Brain pericyte (primary cell): ENCODE results near the gene MAS1L.
"Not testable (repeated sequence)": the region's sequence is repeated elsewhere in the genome, so short reads cannot be mapped to it uniquely, and the experiment has no call there.

ENCODE experiments used
- DNase-seq: peaks from one replicate; pipeline ENCODE4 v3.0.0-alpha.2; 2012; ENCODE audit warnings: low read depth, low spot score

MAS1L gene

GRCh38 chr6:29483186-29483585, 4.6 kb downstream of the MAS1L start:
- no peak for DNase-seq

- no peak for DNase-seq
Measured at GRCh38 chr6:29479560-29479959, 8.2 kb downstream of the MAS1L start.

- no peak for DNase-seq
Measured at GRCh38 chr6:29478740-29479139, 9.0 kb downstream of the MAS1L start.

GRCh38 chr6:29477923-29478450, 9.8 kb downstream of the MAS1L start:
- no peak for DNase-seq

GRCh38 chr6:29474996-29475395, 12.8 kb downstream of the MAS1L start:
- no peak for DNase-seq

- no peak for DNase-seq
Measured at GRCh38 chr6:29466241-29466640, 21.5 kb downstream of the MAS1L start.

- DNase-seq: no peak
Measured at GRCh38 chr6:29465801-29466200, 22.0 kb downstream of the MAS1L start.

GRCh38 chr6:29465279-29465678, 22.5 kb downstream of the MAS1L start:
- DNase-seq: no peak

GRCh38 chr6:29462022-29462421, 25.7 kb downstream of the MAS1L start:
- no peak for DNase-seq

GRCh38 chr6:29461021-29461814, 26.5 kb downstream of the MAS1L start:
- no peak for DNase-seq

- DNase-seq: no peak
Measured at GRCh38 chr6:29456971-29457370, 30.8 kb downstream of the MAS1L start, which contains the start of the genes OR11A1 and OR2H1. Gene OR11A1 (minus strand): TSS chr6:29457071. CDS start chr6:29427641, 29,430 bp downstream. Gene OR2H1 (plus strand): TSS chr6:29457155. CDS start chr6:29461770, 4,615 bp downstream.

GRCh38 chr6:29451471-29452193, 36.1 kb downstream of the MAS1L start:
- no peak for DNase-seq

- no peak for DNase-seq
Measured at GRCh38 chr6:29447670-29448069, 40.1 kb downstream of the MAS1L start.

- DNase-seq: not testable (repeated sequence)
Measured at GRCh38 chr6:29444031-29444430, 43.7 kb downstream of the MAS1L start.

GRCh38 chr6:29442719-29443118, 45.0 kb downstream of the MAS1L start:
- no peak for DNase-seq

- no peak for DNase-seq
Measured at GRCh38 chr6:29439006-29439405, 48.8 kb downstream of the MAS1L start, which contains the start of gene OR10C1. Gene OR10C1 (plus strand): TSS chr6:29439306. CDS start chr6:29440016, 710 bp downstream.

- not testable (repeated sequence) for DNase-seq
Measured at GRCh38 chr6:29436730-29437129, 51.0 kb downstream of the MAS1L start.
